OCI-M1 (cell line): ENCODE results near the gene DDX20.
"Not testable (repeated sequence)": the region's sequence is repeated elsewhere in the genome, so short reads cannot be mapped to it uniquely, and the experiment has no call there.

Experiments used
- DNase-seq: peaks from one replicate; lab custom pipeline; 2025; lab: John Stamatoyannopoulos, UW

Gene DDX20

GRCh38 chr1:111733183-111733991 is 22.3 kb upstream of the DDX20 start:
- peak; percentile 57 for DNase-seq

- no peak for DNase-seq
Measured at GRCh38 chr1:111733992-111734341, 21.7 kb upstream of the DDX20 start.

- DNase-seq, result no peak
Measured at GRCh38 chr1:111734426-111734825, 21.3 kb upstream of the DDX20 start.

- DNase-seq, result no peak
Measured at GRCh38 chr1:111734856-111735255, 20.8 kb upstream of the DDX20 start.

GRCh38 chr1:111735321-111735720 is 20.4 kb upstream of the DDX20 start:
- no peak for DNase-seq

- no peak for DNase-seq
Measured at GRCh38 chr1:111735858-111736544, 19.7 kb upstream of the DDX20 start.

GRCh38 chr1:111736548-111737215 is 19.0 kb upstream of the DDX20 start:
- DNase-seq, result no peak

- no peak for DNase-seq
Measured at GRCh38 chr1:111737216-111738132, 18.2 kb upstream of the DDX20 start.

- no peak for DNase-seq
Measured at GRCh38 chr1:111738133-111738435, 17.6 kb upstream of the DDX20 start.

GRCh38 chr1:111738436-111739193 is 17.1 kb upstream of the DDX20 start:
- DNase-seq, result peak; percentile 49

- DNase-seq, result peak; percentile 67
Measured at GRCh38 chr1:111739194-111739924, 16.3 kb upstream of the DDX20 start, which contains the start of gene INKA2. TSS of gene INKA2 (minus strand) at chr1:111739395. CDS start at chr1:111739242, 153 bp downstream.

- no peak for DNase-seq
Measured at GRCh38 chr1:111739925-111740765, 15.6 kb upstream of the DDX20 start.

GRCh38 chr1:111742292-111742691 is 13.4 kb upstream of the DDX20 start:
- not testable (repeated sequence) for DNase-seq

GRCh38 chr1:111742938-111743549 is 12.7 kb upstream of the DDX20 start:
- DNase-seq, result no peak

GRCh38 chr1:111743679-111744101 is 12.0 kb upstream of the DDX20 start:
- DNase-seq, result no peak

- no peak for DNase-seq
Measured at GRCh38 chr1:111745675-111746613, 9.8 kb upstream of the DDX20 start.

- no peak for DNase-seq
Measured at GRCh38 chr1:111746614-111746999, 9.1 kb upstream of the DDX20 start.

- DNase-seq, result peak; percentile 77
Measured at GRCh38 chr1:111747282-111747734, 8.4 kb upstream of the DDX20 start.
